IPS-15b (cell line): ENCODE measurements around the gene GALNT15.

Experiments used
- H3K27me3 ChIP-seq: one replicate; pipeline ENCODE4 v1.6.1; 2013; ENCODE audit warnings: low read length; ENCODE audit not compliant: control insufficient read depth, insufficient read depth
- H3K36me3 ChIP-seq: one replicate; pipeline ENCODE4 v1.6.1; 2013; ENCODE audit warnings: low read length; ENCODE audit not compliant: control insufficient read depth, insufficient read depth
- H3K4me1 ChIP-seq: one replicate; pipeline ENCODE4 v1.6.1; 2013; ENCODE audit warnings: mild to moderate bottlenecking, low read length; ENCODE audit not compliant: control insufficient read depth, insufficient read depth
- H3K4me3 ChIP-seq: one replicate; pipeline ENCODE4 v1.5.1; 2013; ENCODE audit warnings: low read depth, low read length
- H3K9ac ChIP-seq: one replicate; pipeline ENCODE4 v1.6.1; 2013; ENCODE audit warnings: low read depth, mild to moderate bottlenecking, low read length
- H3K9me3 ChIP-seq: one replicate; pipeline ENCODE4 v1.6.1; 2013; ENCODE audit warnings: mild to moderate bottlenecking, low read length; ENCODE audit not compliant: control insufficient read depth, insufficient read depth

The GALNT15 gene

GRCh38 chr3:16248556-16248955 lies 74.1 kb downstream of the GALNT15 start:
- Histone ChIP-seq H3K9me3 (no peaks in the 10 kb centered on the region), H3K27me3 (no peaks in the 10 kb centered on the region), H3K4me1 (peaks cover 2% of the 10 kb centered on the region), H3K4me3 (no peak overlapping the region), H3K9ac (no peak overlapping the region), H3K36me3 (no peaks in the 10 kb centered on the region)

- no peaks in the 10 kb centered on the region for H3K36me3 ChIP-seq
- H3K9ac ChIP-seq = no peak overlapping the region
- H3K27me3 ChIP-seq = no peaks in the 10 kb centered on the region
- no peaks in the 10 kb centered on the region for H3K9me3 ChIP-seq
- peaks cover 2% of the 10 kb centered on the region for H3K4me1 ChIP-seq
- H3K4me3 ChIP-seq = no peak overlapping the region
Measured at GRCh38 chr3:16249336-16249735, 74.9 kb downstream of the GALNT15 start.

- no peaks in the 10 kb centered on the region for H3K36me3 ChIP-seq
Measured at GRCh38 chr3:16249886-16250285, 75.4 kb downstream of the GALNT15 start.

GRCh38 chr3:16251316-16252085 lies 77.0 kb downstream of the GALNT15 start:
- Histone ChIP-seq H3K9me3 (no peaks in the 10 kb centered on the region), H3K4me1 (peaks cover 2% of the 10 kb centered on the region), H3K9ac (no peak overlapping the region), H3K27me3 (no peaks in the 10 kb centered on the region), H3K4me3 (no peak overlapping the region), H3K36me3 (no peaks in the 10 kb centered on the region)

More at GRCh38 chr3:16249886-16250285, 75.4 kb downstream of the GALNT15 start:
- Histone ChIP-seq H3K27me3 (no peaks in the 10 kb centered on the region), H3K9ac (no peak overlapping the region), H3K4me3 (no peak overlapping the region), H3K4me1 (peaks cover 2% of the 10 kb centered on the region), H3K9me3 (no peaks in the 10 kb centered on the region)

GRCh38 chr3:16252243-16252978 lies 77.9 kb downstream of the GALNT15 start:
- Histone ChIP-seq H3K9me3 (no peaks in the 10 kb centered on the region), H3K4me3 (no peak overlapping the region), H3K36me3 (no peaks in the 10 kb centered on the region), H3K27me3 (no peaks in the 10 kb centered on the region), H3K9ac (no peak overlapping the region), H3K4me1 (peaks cover 2% of the 10 kb centered on the region)

GRCh38 chr3:16252988-16253387 lies 78.5 kb downstream of the GALNT15 start:
- H3K9me3 ChIP-seq = no peaks in the 10 kb centered on the region
- no peaks in the 10 kb centered on the region for H3K36me3 ChIP-seq
- H3K4me1 ChIP-seq = peaks cover 2% of the 10 kb centered on the region
- no peaks in the 10 kb centered on the region for H3K27me3 ChIP-seq
- no peak overlapping the region for H3K4me3 ChIP-seq
- no peak overlapping the region for H3K9ac ChIP-seq

- H3K36me3 ChIP-seq = no peaks in the 10 kb centered on the region
Measured at GRCh38 chr3:16253601-16254000, 79.1 kb downstream of the GALNT15 start.

GRCh38 chr3:16254916-16255315 lies 80.4 kb downstream of the GALNT15 start:
- no peaks in the 10 kb centered on the region for H3K27me3 ChIP-seq
- no peak overlapping the region for H3K9ac ChIP-seq
- no peak overlapping the region for H3K4me3 ChIP-seq
- no peaks in the 10 kb centered on the region for H3K9me3 ChIP-seq
- H3K4me1 ChIP-seq = no peaks in the 10 kb centered on the region
- no peaks in the 10 kb centered on the region for H3K36me3 ChIP-seq

More at GRCh38 chr3:16253601-16254000, 79.1 kb downstream of the GALNT15 start:
- Histone ChIP-seq H3K9me3 (no peaks in the 10 kb centered on the region), H3K4me1 (no peaks in the 10 kb centered on the region), H3K9ac (no peak overlapping the region), H3K4me3 (no peak overlapping the region), H3K27me3 (no peaks in the 10 kb centered on the region)

GRCh38 chr3:16255326-16255725 lies 80.8 kb downstream of the GALNT15 start:
- no peak overlapping the region for H3K9ac ChIP-seq
- H3K27me3 ChIP-seq = no peaks in the 10 kb centered on the region
- H3K36me3 ChIP-seq = no peaks in the 10 kb centered on the region
- no peaks in the 10 kb centered on the region for H3K9me3 ChIP-seq
- H3K4me1 ChIP-seq = no peaks in the 10 kb centered on the region
- H3K4me3 ChIP-seq = no peak overlapping the region

GRCh38 chr3:16255726-16256125 lies 81.2 kb downstream of the GALNT15 start:
- no peaks in the 10 kb centered on the region for H3K36me3 ChIP-seq
- H3K4me3 ChIP-seq = no peak overlapping the region
- no peak overlapping the region for H3K9ac ChIP-seq
- H3K9me3 ChIP-seq = no peaks in the 10 kb centered on the region
- no peaks in the 10 kb centered on the region for H3K27me3 ChIP-seq
- no peaks in the 10 kb centered on the region for H3K4me1 ChIP-seq

GRCh38 chr3:16257309-16257708 lies 82.8 kb downstream of the GALNT15 start:
- Histone ChIP-seq H3K27me3 (no peaks in the 10 kb centered on the region), H3K36me3 (no peaks in the 10 kb centered on the region), H3K4me3 (no peak overlapping the region), H3K9ac (no peak overlapping the region), H3K4me1 (no peaks in the 10 kb centered on the region), H3K9me3 (no peaks in the 10 kb centered on the region)

- no peak overlapping the region for H3K9ac ChIP-seq
- no peaks in the 10 kb centered on the region for H3K36me3 ChIP-seq
- H3K27me3 ChIP-seq = no peaks in the 10 kb centered on the region
- H3K9me3 ChIP-seq = no peaks in the 10 kb centered on the region
- no peak overlapping the region for H3K4me3 ChIP-seq
- H3K4me1 ChIP-seq = no peaks in the 10 kb centered on the region
Measured at GRCh38 chr3:16258177-16258576, 83.7 kb downstream of the GALNT15 start.
